ENCODE results near the gene OXNAD1.

Gene OXNAD1

GRCh38 chr3:16264708-16265454, at the start of gene OXNAD1, which contains the start of gene DPH3:
Gene OXNAD1 (plus strand): TSS chr3:16265212. CDS start chr3:16270953, 5,741 bp downstream.
Gene DPH3 (minus strand): TSS chr3:16264943. CDS start chr3:16264876, 67 bp downstream.
- peak; percentile 74 for DNase-seq

GRCh38 chr3:16216373-16216935, 48.6 kb upstream of the OXNAD1 start:
- DNase-seq: no peak

GRCh38 chr3:16219777-16220176, 45.2 kb upstream of the OXNAD1 start:
- DNase-seq: no peak

GRCh38 chr3:16221990-16222389, 43.0 kb upstream of the OXNAD1 start:
- DNase-seq: no peak

DNA sequence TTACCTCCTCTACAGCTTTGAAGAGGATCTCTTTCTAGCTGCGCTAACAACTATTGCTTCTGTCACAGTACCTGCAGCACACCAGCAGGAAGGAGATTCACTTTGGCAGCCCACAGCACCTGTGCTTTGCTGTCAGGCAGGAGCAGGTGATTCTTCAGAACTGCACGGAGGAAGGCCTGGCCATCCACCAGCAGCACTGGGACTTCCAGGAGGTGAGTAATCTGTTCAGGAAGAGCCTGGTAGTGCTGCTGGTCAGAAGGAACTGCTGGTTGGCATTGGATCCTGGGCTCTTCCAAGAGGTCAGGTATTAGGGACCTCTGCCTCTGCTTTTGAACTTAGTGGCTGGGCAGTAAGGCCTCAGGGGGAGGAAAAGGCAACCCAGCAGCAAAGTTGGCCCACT, 42.5 kb upstream of the OXNAD1 start:
- DNase-seq: no peak

DNA sequence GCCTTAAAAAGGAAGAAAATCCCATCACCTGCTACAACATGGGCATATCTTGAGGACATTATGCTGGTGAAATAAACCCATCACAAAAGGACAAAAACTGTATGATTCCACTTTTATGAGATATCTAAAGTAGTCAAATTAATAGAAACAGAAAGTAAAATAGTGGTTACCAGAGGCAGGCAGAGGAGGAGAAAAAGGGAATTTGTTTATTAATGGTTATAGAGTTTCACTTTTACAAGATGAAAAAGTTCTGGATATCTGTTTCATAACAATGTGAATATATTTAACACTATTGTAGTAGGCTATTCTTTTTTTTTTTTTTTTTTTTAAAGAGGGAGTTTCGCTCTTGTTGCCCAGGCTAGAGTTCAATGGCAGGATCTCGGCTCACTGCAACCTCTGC, 40.7 kb upstream of the OXNAD1 start:
- DNase-seq: no peak

DNA sequence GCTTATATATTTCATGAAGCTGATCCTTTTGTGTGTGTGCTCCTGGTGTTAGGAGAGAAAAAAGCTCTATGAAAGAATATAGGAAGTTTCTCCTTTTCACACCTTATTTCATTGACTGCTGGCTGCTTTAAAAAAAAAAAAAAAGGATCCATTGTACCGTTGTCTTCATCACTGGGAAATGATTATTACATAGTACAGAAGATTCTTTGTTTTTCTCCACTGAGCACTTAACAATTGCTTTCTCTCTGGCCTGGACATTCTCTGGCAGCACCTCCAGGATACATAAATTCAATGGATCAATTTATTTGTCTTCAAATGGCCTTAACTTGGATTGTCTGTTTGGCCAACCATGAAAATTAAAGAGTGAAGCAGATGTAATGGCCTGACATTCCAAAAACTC, 37.4 kb upstream of the OXNAD1 start:
- no peak for DNase-seq

GRCh38 chr3:16229681-16230080, 35.3 kb upstream of the OXNAD1 start:
- no peak for DNase-seq

DNA sequence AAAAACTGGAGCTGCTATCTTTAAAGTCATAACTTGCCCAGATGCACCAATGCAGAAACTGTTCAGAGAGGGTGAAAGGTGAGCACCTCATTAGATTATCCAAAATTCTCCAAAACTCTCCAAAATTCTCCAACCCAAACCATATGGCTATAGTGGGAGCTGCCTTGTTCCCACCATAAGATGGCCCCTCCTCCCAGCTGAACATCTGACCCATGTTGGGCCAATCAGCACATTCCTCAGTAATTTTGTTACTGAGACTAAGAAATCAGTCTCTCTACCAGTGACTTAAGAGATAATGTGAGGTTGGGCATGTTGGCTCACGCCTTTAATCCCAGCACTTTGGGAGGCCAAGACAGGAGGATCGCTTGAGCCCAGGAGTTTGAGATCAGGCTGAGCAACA, 33.0 kb upstream of the OXNAD1 start:
- DNase-seq: no peak

GRCh38 chr3:16233806-16234205, 31.2 kb upstream of the OXNAD1 start:
- no peak for DNase-seq

GRCh38 chr3:16234281-16234680, 30.7 kb upstream of the OXNAD1 start:
- no peak for DNase-seq

DNA sequence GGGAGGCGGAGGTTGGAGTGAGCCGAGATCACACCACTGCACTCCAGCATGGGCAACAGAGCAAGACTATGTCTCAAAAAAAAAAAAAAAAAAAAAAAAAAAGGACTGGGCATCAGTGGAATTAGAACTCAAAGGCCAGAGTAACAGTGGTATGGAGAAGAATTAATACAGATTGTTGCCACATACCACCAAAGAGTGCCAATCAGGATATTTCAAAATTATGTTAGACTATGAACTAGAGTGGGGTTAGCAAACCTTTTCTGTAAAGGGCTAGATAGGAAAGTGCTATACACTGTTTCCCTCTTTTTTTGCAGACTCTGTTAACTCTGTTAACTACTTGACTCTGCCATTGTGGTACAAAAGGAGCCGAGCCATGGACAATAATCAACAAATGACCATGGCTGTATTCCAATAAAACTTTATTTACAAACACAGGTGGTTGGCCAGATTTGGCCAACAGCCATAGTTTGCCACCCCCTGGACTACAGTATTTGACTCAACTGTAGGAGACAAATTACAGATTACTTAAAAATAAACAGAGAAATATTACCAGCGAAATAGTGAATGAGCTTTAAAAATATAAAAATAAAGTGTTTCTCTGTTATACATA, 28.9 kb upstream of the OXNAD1 start:
- DNase-seq: no peak

DNA sequence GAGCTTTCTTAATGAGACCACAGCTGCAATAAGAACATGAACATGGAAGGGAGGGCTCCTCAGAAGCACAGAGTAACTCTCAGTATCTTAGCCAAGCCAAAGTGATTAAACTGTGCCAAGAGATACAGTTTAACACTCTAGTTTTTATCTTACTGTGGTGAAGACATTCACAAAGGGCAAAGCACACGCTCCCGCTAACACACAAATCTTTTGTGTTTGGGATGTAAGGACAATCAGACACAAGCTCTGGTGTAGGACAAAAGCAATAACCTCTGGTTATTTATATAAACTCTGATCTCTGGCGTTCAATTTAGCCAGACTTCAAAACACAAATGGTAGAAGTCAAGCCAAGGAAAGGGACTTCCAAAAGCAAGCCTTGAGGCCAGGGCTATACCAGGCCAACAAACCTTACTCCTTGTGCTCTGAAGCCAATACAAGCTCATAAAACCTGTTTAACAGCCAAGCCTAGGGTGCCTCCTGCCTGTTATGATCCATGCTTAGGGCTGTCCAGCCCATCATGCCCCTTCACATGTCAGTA, 28.1 kb upstream of the OXNAD1 start:
- DNase-seq: no peak

GRCh38 chr3:16239086-16239770, 25.8 kb upstream of the OXNAD1 start:
- no peak for DNase-seq

DNA sequence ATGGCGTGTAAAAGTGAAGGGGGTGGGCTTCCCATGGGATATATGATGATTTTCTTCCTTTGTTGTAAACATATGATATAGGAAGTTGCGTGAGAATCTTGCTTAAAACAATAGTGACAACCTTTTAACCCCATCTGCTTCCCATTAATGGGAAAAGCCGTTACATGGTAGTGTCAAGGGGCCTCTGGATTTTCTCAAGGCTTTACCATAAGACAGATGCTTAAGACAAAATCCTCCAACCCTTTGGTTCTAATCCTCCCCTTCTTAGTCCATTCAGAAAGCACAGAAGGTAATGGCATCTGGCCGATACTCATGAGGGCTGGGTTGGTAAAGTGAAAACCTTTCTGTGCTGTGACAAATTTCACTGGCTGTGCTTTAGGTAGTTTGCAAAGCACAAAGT, 25.2 kb upstream of the OXNAD1 start:
- no peak for DNase-seq

- no peak for DNase-seq
Observed at GRCh38 chr3:16240229-16241023, 24.6 kb upstream of the OXNAD1 start.

DNA sequence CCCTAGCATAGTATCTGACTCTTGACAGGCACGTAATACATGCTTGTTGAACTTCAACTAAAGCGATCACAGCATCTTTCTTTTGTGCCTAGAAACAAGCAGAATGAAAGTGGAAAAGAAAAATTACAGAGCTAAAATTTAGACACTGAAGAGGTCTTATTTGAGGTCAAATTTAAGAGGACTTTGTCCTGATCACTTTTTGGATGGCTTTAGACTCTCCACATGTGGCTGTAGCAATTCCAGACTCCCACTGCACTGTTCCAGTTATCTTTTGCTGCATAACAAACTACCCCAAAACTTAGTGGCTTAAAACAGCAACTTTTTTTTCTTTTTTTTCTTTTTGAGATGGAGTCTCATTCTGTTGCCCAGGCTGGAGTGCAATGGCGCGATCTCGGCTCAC, 23.8 kb upstream of the OXNAD1 start:
- no peak for DNase-seq

GRCh38 chr3:16242177-16242576, 22.8 kb upstream of the OXNAD1 start:
- no peak for DNase-seq

- DNase-seq: no peak
Observed at GRCh38 chr3:16243706-16244490, 21.1 kb upstream of the OXNAD1 start.

- no peak for DNase-seq
Observed at GRCh38 chr3:16245609-16246008, 19.4 kb upstream of the OXNAD1 start.

DNA sequence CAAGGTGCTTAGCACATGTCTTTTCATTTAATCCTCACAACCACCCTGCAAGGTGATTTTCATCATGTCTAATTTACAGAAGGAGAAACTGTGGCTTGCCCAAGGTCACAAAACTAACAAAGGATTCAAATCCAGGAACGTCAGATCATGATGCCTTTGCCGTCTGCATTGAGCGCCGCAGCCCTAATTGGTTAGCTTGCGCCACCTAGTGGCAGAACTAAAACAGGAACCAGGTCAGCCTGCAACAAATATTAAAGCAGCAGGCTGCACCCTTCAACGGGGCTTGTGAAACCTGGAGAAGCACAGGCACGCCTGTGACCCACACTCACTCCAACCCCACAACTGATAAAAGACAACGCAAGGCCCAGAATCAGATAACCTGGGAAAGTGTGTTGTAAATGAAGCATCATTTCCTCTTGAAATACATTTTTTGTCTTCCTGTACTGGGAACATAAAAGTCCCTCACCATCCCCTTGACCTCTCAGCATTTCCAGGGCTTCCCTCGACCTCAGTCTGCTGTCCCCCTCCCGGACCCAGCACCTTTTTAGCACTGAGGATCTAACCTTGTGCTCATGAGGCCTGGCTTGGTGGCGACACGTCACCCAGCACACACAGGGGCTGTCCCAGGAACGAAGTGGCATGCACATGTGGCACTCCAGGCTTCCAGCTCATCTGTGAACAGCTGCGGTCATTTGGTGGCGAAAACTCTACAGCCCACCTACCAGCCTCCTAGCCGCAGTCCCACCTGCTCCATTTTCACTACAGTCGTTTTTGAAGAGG, 17.5 kb upstream of the OXNAD1 start:
- DNase-seq: peak; percentile 65

All from 8988T (cell line).